H1 (cell line): Measurements from ENCODE around the gene LGI4. TPM values are rescaled to one million over a fixed set of nuclear protein-coding genes. Genes with fewer than 3 reads are reported as not detected.

ENCODE experiments used
- CTCF ChIA-PET: fragments of 300-600 bp; sonication (Branson Sonifier 250); formaldehyde crosslinking; loops from one replicate; lab custom pipeline; 2021; ENCODE audit not compliant: partially characterized antibody; lab: Charles Lee
- POLR2A ChIA-PET: fragments of 300-600 bp; sonication (Branson Sonifier 250); formaldehyde crosslinking; loops from one replicate; lab custom pipeline; 2021; ENCODE audit warnings: inconsistent platforms; ENCODE audit not compliant: partially characterized antibody; lab: Charles Lee
- DNase-seq, 2 experiments: peaks; one replicate each; pipeline versions ENCODE4 v3.0.0 to v3.0.0-alpha.2; 2010 to 2022; ENCODE audit warnings: low spot score in 2 of 2, low read depth in 1 of 2, mixed read lengths in 1 of 2
- FAIRE-seq: peaks from 2 replicates; lab custom pipeline; 2011; peaks lifted over from hg19 to GRCh38; lab: Jason Lieb, UNC
- H2AFZ ChIP-seq: 2 replicates; pipeline ENCODE4 v1.8.1; 2012; ENCODE audit warnings: low read length, inconsistent platforms
- H2AK5ac ChIP-seq: 2 replicates; pipeline ENCODE4 v1.6.1; 2013; ENCODE audit warnings: low read depth, low read length
- H2BK120ac ChIP-seq: replicated peaks from 2 replicates; pipeline ENCODE3; 2013; ENCODE audit warnings: low read depth, low read length, inconsistent platforms
- H2BK12ac ChIP-seq: 2 replicates; pipeline ENCODE4 v1.6.1; 2013; ENCODE audit warnings: low read depth, low read length
- H2BK15ac ChIP-seq: 2 replicates; pipeline ENCODE4 v1.6.1; 2013; ENCODE audit warnings: low read length
- H2BK20ac ChIP-seq: 2 replicates; pipeline ENCODE4 v1.6.1; 2013; ENCODE audit warnings: low read length
- H2BK5ac ChIP-seq: 2 replicates; pipeline ENCODE4 v1.6.1; 2013; ENCODE audit warnings: low read depth, low read length
- H3K14ac ChIP-seq: 2 replicates; pipeline ENCODE4 v1.6.1; 2013; ENCODE audit warnings: inconsistent platforms; ENCODE audit not compliant: insufficient read length
- H3K18ac ChIP-seq: 2 replicates; pipeline ENCODE4 v1.6.1; 2013; ENCODE audit warnings: low read length; ENCODE audit errors: extremely low read depth
- H3K23ac ChIP-seq: 2 replicates; pipeline ENCODE4 v1.6.1; 2013; ENCODE audit warnings: inconsistent platforms; ENCODE audit not compliant: insufficient read length
- H3K23me2 ChIP-seq: 2 replicates; pipeline ENCODE4 v1.6.1; 2013; ENCODE audit warnings: low read depth, low read length
- H3K27ac ChIP-seq: 2 replicates; pipeline ENCODE4 v1.6.1; 2011; ENCODE audit warnings: low read depth, low read length, inconsistent platforms
- H3K27me3 ChIP-seq, 4 experiments: replicated peaks in 1 of 4; 1 replicate in 1 of 4; 2 replicates in 3 of 4; pipeline versions ENCODE4 v1.6.1 to v1.8.1; 2011 to 2013; ENCODE audit warnings: low read length in 3 of 4, mild to moderate bottlenecking in 3 of 4, inconsistent platforms in 2 of 4, mixed read lengths in 2 of 4, moderate library complexity in 1 of 4; ENCODE audit not compliant: control insufficient read depth in 3 of 4, insufficient read depth in 3 of 4; ENCODE audit errors: extremely low read depth in 1 of 4
- H3K36me3 ChIP-seq, 4 experiments: 2 replicates each; pipeline versions ENCODE4 v1.6.1 to v1.8.1; 2011 to 2013; ENCODE audit warnings: mild to moderate bottlenecking in 4 of 4, low read length in 3 of 4, moderate library complexity in 2 of 4, control low read depth in 1 of 4, inconsistent platforms in 1 of 4; ENCODE audit not compliant: insufficient read depth in 4 of 4, control insufficient read depth in 2 of 4
- H3K4ac ChIP-seq: replicated peaks from 2 replicates; pipeline ENCODE3; 2013; ENCODE audit warnings: low read length, low read depth, mixed read lengths, inconsistent platforms; ENCODE audit not compliant: insufficient read length
- H3K4me1 ChIP-seq, 4 experiments: replicated peaks in 1 of 4; 1 replicate in 1 of 4; 2 replicates in 3 of 4; pipeline versions ENCODE4 v1.6.1 to v1.8.1; 2011 to 2013; ENCODE audit warnings: low read length in 3 of 4, inconsistent platforms in 2 of 4, mixed read lengths in 1 of 4; ENCODE audit not compliant: insufficient read depth in 4 of 4, control insufficient read depth in 3 of 4
- H3K4me2 ChIP-seq, 2 experiments: 2 replicates each; pipeline versions ENCODE4 v1.6.1 to v1.8.1; 2011 to 2013; ENCODE audit warnings: low read depth in 2 of 2, low read length in 2 of 2, control low read depth in 1 of 2, inconsistent platforms in 1 of 2, mild to moderate bottlenecking in 1 of 2; ENCODE audit not compliant: insufficient read depth in 1 of 2
- H3K4me3 ChIP-seq, 4 experiments: fragments of 200-600, 300-600 bp in 1 of 4; sonication (generic), shearing (Covaris generic), sonication (Bioruptor Twin) in 1 of 4; 2 replicates each; pipeline versions ENCODE4 v1.5.1 to v1.8.1; 2011 to 2016; ENCODE audit warnings: low read length in 4 of 4, low read depth in 3 of 4, control low read depth in 2 of 4, inconsistent platforms in 2 of 4, mild to moderate bottlenecking in 2 of 4, mixed read lengths in 1 of 4, moderate library complexity in 1 of 4; ENCODE audit not compliant: insufficient read depth in 2 of 4; ENCODE audit errors: extremely low read depth in 1 of 4
- H3K56ac ChIP-seq: replicated peaks from 2 replicates; pipeline ENCODE3; 2013; ENCODE audit warnings: low read depth, mild to moderate bottlenecking, mixed read lengths, low read length, inconsistent platforms; ENCODE audit not compliant: insufficient read length
- H3K79me1 ChIP-seq: 2 replicates; pipeline ENCODE4 v1.6.1; 2013; ENCODE audit warnings: low read depth, low read length, control low read depth
- H3K79me2 ChIP-seq, 2 experiments: 2 replicates each; pipeline versions ENCODE4 v1.6.1 to v1.8.1; 2012 to 2013; ENCODE audit warnings: low read length in 2 of 2, mild to moderate bottlenecking in 2 of 2, inconsistent platforms in 1 of 2; ENCODE audit not compliant: insufficient read depth in 2 of 2, control insufficient read depth in 1 of 2
- H3K9ac ChIP-seq, 4 experiments: replicated peaks in 1 of 4; 1 replicate in 1 of 4; 2 replicates in 3 of 4; pipeline versions ENCODE4 v1.6.1 to v1.8.1; 2011 to 2013; ENCODE audit warnings: low read depth in 3 of 4, low read length in 3 of 4, control low read depth in 2 of 4, mild to moderate bottlenecking in 2 of 4, moderate library complexity in 2 of 4, inconsistent platforms in 1 of 4; ENCODE audit errors: extremely low read depth in 1 of 4
- H3K9me3 ChIP-seq, 2 experiments: 2 replicates each; pipeline versions ENCODE4 v1.6.1 to v1.8.1; 2012 to 2013; ENCODE audit warnings: mild to moderate bottlenecking in 2 of 2, moderate library complexity in 2 of 2, control low read depth in 1 of 2, inconsistent platforms in 1 of 2, low read depth in 1 of 2, low read length in 1 of 2, mixed read lengths in 1 of 2; ENCODE audit not compliant: insufficient read depth in 2 of 2
- H4K20me1 ChIP-seq, 2 experiments: replicated peaks in 1 of 2; 2 replicates each; pipeline versions ENCODE3 to v1.8.1; 2011 to 2013; ENCODE audit warnings: inconsistent platforms in 2 of 2, low read length in 2 of 2, mild to moderate bottlenecking in 1 of 2; ENCODE audit not compliant: insufficient read depth in 2 of 2, control insufficient read depth in 1 of 2
- H4K5ac ChIP-seq: 2 replicates; pipeline ENCODE4 v1.6.1; 2013; ENCODE audit warnings: low read length, low read depth, mixed read lengths, inconsistent platforms; ENCODE audit not compliant: insufficient read length
- H4K8ac ChIP-seq: 2 replicates; pipeline ENCODE4 v1.8.0; 2013; ENCODE audit warnings: mild to moderate bottlenecking, moderate library complexity, low read length, inconsistent platforms; ENCODE audit not compliant: insufficient read depth; ENCODE audit errors: extremely low read depth
- H4K91ac ChIP-seq: replicated peaks from 2 replicates; pipeline ENCODE3; 2013; ENCODE audit warnings: low read length, mixed read lengths, inconsistent platforms; ENCODE audit not compliant: insufficient read length
- CHD1 ChIP-seq: IDR thresholded peaks from 2 replicates; pipeline ENCODE4 v1.6.1; 2012; ENCODE audit warnings: low read depth, low read length, improper control_type of control experiment
- JUN ChIP-seq: IDR thresholded peaks from 2 replicates; pipeline ENCODE4 v1.6.1; 2011; ENCODE audit warnings: low read depth, mild to moderate bottlenecking, improper control_type of control experiment, low read length
- WGBS, 2 experiments: shearing (Covaris generic) in 1 of 2; methylation state at CpG; one replicate each; pipeline versions ENCODE4 v1.1.6 to v1.1.7; 2013 to 2015; ENCODE audit warnings: low lambda C conversion rate in 2 of 2, mixed read lengths in 2 of 2, inconsistent platforms in 1 of 2, low coverage in 1 of 2, missing lambda C conversion rate in 1 of 2; ENCODE audit not compliant: insufficient replicate concordance in 2 of 2, insufficient coverage in 1 of 2, insufficient read length in 1 of 2; ENCODE audit errors: extremely low coverage in 1 of 2, missing lambda C conversion rate in 1 of 2; 5-methylcytosine and 5-hydroxymethylcytosine counted together
- polyA plus RNA-seq, 7 experiments: library from polyadenylated mRNA; depleted of rRNA in 3 of 7; stranded (reverse) in 5 of 7; unstranded in 2 of 7; fragments of >200 nt in 5 of 7; fragments of 200-250 nt in 2 of 7; gene quantifications; 1 replicate in 5 of 7; 2 replicates in 1 of 7; 4 replicates in 1 of 7; pipeline versions ENCODE4 v1.2.1 to v1.2.3, GENCODE V29; 2011 to 2013; ENCODE audit warnings: missing spikeins in 2 of 7, mixed read lengths in 2 of 7
- total RNA-seq: library from RNA; stranded (reverse); fragmentation: NEBNext Ultra II Directional; extraction: Animal tissue kit (Norgen Biotek cat#: 25700); gene quantifications from 2 replicates; pipeline ENCODE4 v1.2.1, GENCODE V29; 2021

Gene LGI4
- total and polyA plus RNA-seq, 2 of the 8 experiments (the other 6 are each of a cell fraction or from before 2014, with no cell fraction given): 2.0 to 8.2 TPM

GRCh38 chr19:35112995-35113688 lies 21.7 kb downstream of the LGI4 start:
- DNase-seq: no peak
- 86% methylated on average over 15 of the region's 15 CpGs; no CpG with 5 or more reads in 1 of the 2 experiments for WGBS, 2 experiments
- no peaks in the 10 kb centered on the region for H3K23me2 ChIP-seq
- H2BK12ac ChIP-seq: 0 out of 2 replicates have a peak overlapping the region, but pooled peaks have one; percentile 43
- no peak overlapping the region for H2AFZ ChIP-seq
- H2BK5ac ChIP-seq: no peak overlapping the region
- H2BK20ac ChIP-seq: no peak overlapping the region
- FAIRE-seq: no peak
- no peak overlapping the region for H3K18ac ChIP-seq
- H3K36me3 ChIP-seq: no peaks in the 10 kb centered on the region
- H2BK15ac ChIP-seq: peak overlapping the region; percentile 29; the same call in 1 of the 2 replicates
- peaks cover 0 to 14% (median 9%) of the 10 kb centered on the region in 4 experiments; a peak in 6 of 7 replicates for H3K4me1 ChIP-seq
- H4K8ac ChIP-seq: no peak overlapping the region
- no peak overlapping the region for H3K27ac ChIP-seq
- ChIA-PET POLR2A (no interaction called here), CTCF (interaction anchor here (0.7 to 3.4 kb wide), 4 partner anchors 21 to 46 kb away, joined by 3 to 21 read pairs (median 8); no protein-coding TSS in a partner anchor)
- no peak overlapping the region for H3K56ac ChIP-seq
- H4K20me1 ChIP-seq: no peaks in the 10 kb centered on the region
- H2BK120ac ChIP-seq: no peak overlapping the region
- H3K23ac ChIP-seq: no peak overlapping the region
- no peaks in the 10 kb centered on the region for H3K79me2 ChIP-seq
- peak overlapping the region; percentile 36 for H4K5ac ChIP-seq
- H3K9ac ChIP-seq: no peak overlapping the region
- no peaks in the 10 kb centered on the region for H3K9me3 ChIP-seq
- no peak overlapping the region; a peak in 1 of 4 replicates for H3K4me2 ChIP-seq
- no peaks in the 10 kb centered on the region for H3K79me1 ChIP-seq
- H3K4me3 ChIP-seq: no peak overlapping the region
- H3K27me3 ChIP-seq: peaks cover 0 to 2% (median 0%) of the 10 kb centered on the region in 4 experiments; a peak in 1 of 7 replicates
- H4K91ac ChIP-seq: peak overlapping the region; percentile 80
- H3K14ac ChIP-seq: no peak overlapping the region
- H3K4ac ChIP-seq: no peak overlapping the region
- peak overlapping the region; percentile 72; the same call in 1 of the 2 replicates for H2AK5ac ChIP-seq
- TF ChIP-seq JUN (no peak), CHD1 (no peak)
